ENCODE data around the gene SHB.

DNA sequence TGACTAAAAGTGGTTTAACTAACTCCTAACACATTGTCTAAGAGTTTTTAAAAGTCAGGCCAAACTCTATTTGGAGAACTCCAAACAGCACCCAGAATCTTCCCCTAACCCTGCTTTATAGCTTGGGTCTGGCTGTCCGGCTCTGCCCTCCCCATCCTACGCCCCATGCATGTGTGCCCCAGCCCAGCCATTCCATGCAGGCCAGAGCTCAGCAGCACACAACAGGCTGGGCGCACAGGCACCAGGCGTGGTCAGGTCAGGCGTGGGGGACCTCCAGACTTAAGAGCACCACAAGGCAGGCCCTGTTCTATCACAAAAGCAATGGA is 31.1 kb downstream of the SHB start:
- TF ChIP-seq, protein P1, sequence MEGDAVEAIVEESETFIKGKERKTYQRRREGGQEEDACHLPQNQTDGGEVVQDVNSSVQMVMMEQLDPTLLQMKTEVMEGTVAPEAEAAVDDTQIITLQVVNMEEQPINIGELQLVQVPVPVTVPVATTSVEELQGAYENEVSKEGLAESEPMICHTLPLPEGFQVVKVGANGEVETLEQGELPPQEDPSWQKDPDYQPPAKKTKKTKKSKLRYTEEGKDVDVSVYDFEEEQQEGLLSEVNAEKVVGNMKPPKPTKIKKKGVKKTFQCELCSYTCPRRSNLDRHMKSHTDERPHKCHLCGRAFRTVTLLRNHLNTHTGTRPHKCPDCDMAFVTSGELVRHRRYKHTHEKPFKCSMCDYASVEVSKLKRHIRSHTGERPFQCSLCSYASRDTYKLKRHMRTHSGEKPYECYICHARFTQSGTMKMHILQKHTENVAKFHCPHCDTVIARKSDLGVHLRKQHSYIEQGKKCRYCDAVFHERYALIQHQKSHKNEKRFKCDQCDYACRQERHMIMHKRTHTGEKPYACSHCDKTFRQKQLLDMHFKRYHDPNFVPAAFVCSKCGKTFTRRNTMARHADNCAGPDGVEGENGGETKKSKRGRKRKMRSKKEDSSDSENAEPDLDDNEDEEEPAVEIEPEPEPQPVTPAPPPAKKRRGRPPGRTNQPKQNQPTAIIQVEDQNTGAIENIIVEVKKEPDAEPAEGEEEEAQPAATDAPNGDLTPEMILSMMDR (IDR thresholded peaks at IDR 0.05) = no peak
- no peak for TF ChIP-seq POLR2A (IDR thresholded peaks at IDR 0.05)
